Cerebellar cortex (tissue), 1 donor: ENCODE results near the gene HAUS6.
"Not testable (repeated sequence)": the region's sequence is repeated elsewhere in the genome, so short reads cannot be mapped to it uniquely, and the experiment has no call there.

Experiments
- DNase-seq: peaks from one replicate; pipeline ENCODE4 v3.0.0-alpha.2; 2015; ENCODE audit warnings: low spot score

Gene HAUS6

DNA sequence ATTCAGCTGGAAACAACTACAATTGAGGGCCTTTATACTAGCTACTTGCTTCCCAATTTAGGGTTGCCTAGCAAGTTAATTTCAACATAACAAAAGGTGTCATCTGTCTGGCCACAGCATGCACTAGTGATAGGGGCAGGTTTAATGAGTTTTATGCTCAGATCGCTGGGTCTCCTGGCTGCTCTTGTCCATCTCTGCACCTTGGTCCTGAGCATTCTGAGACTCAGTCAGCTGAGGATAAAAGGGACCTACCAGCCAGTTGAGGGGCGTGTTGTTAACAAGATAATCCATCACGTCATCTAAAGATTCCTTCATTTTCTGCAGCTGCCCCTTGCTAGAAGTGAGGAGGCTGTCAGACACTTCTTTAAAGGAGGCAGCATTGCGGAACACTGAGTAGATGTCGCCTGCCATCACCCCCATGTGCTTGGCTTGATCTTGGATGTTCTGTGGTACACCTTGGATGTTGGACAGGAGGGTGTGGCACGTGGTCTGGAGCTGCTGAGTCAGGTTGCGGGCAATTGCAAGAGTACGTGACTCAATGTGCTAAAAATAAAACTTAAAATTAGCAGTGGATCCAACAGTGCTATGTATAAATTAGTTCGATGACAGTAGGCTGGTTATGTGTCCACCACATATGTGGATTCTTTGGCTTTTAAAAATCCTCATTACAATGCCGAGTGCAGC is 13.5 kb upstream of the HAUS6 start:
- DNase-seq, result no peak

DNA sequence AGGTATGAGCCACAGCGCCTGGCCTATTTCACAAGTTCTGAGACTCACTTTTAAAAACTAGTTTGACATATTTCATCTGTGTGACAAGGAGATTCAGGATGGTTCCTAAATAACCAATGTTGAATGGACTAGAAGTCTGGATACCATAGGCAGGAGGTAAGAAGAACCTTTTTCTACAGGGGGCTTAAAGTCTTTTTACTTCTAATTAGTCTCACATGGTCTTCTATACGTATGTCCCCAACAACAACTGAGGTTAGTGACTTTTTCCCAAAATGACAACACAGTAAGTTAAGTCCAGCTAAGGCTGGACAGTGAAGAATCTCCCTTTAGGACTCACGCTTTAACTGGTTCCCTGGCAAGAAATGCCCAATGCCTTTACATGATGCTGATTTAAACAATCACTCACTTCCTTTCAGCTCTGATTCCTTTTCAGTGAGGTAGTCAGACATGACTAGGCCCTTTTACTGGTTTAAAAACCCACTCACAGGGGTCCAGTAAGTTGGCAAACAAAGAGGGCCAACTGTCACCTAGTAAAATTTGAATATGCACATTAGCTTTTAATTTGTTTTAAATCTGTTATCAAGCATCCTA is 12.1 kb upstream of the HAUS6 start:
- DNase-seq, result no peak

DNA sequence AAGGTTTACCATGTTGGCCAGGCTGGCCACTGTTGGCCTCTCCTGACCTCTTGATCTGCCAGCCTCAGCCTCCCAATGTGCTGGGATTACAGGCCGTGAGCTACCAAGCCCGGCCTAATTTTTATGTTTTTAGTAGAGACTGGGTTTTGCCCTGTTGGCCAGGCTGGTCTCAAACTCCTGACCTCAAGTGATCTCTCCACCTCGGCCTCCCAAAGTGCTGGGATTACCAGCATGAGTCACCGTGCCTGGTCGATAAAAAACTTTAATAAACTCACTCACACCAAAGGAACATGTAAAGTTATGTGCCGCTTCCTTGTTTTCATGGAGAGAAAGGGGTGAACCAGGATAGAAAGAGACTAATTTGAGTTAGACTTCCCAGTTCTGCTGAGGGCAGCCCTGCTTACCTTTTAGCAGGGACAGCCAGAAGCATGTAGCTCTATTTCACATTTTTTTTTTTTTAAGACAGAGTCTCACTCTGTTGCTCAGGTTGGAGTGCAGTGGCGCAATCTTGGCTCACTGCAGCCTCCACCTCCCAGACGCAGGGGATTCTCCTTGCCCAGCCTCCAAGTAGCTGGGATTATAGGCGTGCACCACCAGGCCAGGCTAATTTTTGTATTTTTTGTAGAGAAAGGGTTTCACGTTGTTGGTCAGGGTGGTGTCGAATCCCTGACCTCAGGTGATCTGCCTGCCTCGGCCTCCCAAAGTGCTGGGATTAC is 11.4 kb upstream of the HAUS6 start:
- no peak for DNase-seq

DNA sequence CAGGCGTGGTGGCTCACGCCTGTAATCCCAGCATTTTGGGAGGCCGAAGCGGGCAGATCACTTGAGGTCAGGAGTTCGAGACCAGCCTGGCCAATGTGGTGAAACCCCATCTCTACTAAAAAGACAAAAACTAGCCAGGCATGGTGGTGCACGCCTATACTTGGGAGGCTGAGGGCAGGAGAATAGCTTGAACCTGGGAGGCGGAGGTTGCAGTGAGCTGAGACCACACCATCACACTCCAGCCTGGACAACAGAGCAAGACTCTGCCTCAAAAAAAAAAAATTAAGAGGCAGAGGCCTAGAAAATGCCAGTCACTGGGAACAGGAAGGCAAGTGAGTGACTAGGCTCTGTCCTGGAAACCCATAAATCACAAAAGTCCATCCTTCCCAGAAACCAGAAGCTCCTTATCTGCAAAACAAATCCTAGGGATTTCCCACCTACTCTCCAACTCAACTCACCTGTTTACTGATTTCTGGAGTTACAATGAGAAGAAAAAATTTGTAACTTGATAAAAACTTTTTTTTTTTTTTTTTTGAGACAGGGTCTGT is 10.4 kb upstream of the HAUS6 start:
- DNase-seq, result not testable (repeated sequence)

DNA sequence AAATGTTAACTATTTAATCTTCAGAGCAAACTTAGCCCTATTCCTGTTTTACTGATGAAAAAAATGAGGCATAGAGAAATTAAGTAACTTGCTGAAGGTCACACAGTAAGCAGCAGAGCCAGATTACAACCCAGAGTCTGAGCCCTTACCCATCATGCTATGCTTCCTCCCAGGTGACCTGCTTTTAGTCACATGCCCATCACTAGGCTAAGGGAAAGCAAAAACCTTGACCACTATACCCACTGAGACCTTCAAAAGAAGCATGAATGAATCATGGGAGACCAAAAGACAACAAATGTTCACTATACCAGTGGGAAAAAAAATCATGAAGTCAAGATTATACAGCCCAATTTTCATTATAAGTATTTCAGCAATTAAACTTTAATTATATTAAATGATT is 5.3 kb upstream of the HAUS6 start:
- no peak for DNase-seq

DNA sequence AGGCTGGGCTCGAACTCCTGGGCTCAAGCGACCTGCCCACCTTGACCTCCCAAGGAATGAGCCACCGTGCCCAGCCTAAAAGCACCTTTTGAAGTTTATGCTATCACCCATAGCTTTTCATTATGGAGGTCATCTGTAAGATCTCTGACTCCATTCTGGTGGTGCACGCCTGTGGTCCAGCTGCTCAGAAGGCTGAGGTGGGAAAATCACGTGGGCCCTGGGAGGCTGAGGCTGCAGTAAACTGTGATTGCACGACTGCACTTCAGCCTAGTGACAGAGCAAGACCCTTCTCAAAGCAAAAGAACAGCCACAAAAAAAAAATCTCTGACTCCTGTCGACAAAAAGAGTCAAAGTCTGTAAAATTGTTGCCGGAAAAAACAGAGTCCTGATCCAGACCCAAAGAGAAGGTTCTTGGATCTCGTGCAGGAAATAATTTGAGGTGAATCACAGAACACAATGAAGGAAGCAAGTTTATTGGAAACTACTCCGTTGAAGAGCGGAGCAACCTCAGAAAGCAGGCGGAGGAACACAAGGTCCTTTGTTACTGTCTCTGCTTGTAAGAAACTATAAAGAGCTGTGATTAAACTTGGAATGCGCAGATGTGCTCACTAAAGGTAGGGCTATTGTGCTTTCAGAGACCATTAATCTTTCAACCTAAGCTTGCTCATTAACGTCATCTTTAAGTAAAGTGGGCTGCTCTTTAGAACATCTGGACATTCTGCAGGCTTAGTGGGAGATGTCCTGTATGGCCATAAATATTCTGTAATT is 2.0 kb upstream of the HAUS6 start:
- DNase-seq, result no peak

DNA sequence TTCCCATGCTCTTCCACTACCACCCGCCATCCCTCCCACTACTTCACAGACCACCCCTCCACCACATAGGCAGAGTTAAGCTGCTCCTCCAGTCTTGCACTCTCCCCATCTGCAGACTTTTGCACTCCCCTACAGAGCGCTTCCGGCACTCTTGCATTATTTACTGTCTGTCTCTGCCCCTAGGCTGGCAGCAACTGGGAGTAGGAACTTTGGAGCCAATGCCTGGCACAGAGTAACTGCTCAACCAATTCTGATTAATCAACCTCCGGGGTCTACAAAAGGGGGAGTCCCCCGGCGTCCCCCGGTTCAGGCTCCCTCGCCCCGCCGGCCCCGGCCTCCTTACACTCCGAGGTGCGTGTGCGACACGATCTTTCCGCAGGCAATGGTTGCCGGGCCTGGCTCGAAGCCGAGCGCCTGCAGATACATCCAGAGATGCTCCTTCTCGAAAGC is 498 bp downstream of the HAUS6 start:
- DNase-seq, result peak; percentile 9

DNA sequence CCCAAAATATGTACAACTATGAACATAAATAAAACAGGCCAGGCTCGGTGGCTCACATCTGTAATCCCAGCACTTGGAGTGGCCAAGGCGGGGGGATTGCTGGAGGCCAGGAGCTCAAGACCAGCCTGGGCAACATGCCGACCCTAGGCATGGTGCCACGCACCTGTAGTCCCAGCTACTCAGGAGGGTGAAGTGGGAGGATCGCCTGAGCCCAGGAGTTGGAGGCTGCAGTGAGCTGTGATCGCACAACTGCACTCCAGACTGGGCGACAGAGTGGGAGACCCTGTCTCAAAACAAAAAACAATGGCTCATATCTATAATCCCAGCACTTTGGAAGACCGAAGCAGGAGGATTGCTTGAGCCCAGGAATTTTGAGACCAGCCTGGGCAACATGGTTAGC is 1.5 kb downstream of the HAUS6 start:
- DNase-seq, result no peak

DNA sequence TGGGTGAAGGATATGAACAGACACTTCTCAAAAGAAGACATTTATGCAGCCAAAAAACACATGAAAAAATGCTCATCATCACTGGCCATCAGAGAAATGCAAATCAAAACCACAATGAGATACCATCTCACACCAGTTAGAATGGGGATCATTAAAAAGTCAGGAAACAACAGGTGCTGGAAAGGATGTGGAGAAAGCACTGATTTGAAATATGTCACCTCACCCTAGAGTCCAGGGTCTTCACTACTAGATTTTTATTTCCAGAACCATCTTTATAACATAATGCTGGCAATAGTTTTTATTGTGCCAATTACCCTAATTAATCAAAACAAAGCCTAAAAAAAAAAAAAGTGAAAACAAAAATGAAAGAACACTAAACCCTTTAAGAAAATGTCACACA is 5.3 kb downstream of the HAUS6 start:
- not testable (repeated sequence) for DNase-seq

DNA sequence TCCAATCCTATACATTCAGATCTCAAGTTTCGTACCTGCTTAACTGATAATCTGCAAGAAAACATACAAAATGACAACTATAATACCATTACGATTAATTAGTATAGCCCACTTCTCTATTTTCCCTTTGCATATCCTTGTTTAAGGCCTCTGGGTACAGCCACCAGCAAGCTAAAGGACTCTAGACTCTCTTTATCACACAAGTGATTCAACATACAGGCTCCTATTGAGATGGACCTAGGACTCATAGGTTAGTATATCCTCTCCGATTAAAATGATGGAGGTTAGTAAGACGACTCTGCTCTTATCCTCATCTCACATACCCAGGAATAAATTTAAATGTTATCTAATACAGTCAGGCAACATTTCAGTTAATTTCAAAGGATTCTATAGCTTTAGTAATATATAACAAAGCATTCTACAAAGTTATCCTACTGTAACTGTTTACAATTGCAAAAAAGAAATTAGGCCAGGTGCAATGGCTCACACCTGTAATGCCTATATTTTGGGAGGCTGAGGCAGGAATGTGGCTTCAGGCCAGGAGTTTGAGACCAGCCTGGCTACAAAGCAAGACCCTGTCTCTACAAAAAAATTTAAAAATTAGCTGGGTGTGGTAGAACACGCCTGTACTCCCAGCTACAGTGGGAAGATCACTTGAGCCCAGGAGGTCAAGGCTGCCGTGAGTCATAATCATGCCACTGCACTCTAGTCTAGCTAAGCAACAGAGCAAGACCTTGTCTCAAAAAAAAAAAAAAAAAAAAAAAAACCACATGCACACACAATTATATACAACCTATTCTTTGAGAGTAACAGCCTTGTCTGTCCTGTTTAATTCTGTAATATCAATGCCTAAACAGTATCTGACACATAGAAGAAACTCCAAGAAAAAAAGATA is 15.4 kb downstream of the HAUS6 start:
- DNase-seq, result no peak

DNA sequence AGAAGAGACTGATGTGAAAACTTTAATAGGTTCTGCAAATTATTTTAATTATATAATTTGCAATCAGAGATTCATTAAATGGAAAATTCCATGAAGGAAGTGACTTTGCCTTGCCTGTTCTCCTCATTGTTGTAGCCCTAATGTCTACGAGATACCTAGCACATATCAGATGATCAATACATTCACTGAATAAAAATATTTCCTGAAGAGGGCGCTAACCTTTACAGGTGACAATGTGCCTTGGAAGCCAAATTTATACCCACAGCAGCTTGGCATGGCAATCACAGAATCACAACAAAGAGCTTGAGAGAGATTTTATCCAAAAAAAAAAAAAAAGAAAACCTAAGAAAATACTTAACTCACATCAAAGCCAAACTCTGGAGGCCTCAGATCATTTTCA is 17.4 kb downstream of the HAUS6 start:
- no peak for DNase-seq

DNA sequence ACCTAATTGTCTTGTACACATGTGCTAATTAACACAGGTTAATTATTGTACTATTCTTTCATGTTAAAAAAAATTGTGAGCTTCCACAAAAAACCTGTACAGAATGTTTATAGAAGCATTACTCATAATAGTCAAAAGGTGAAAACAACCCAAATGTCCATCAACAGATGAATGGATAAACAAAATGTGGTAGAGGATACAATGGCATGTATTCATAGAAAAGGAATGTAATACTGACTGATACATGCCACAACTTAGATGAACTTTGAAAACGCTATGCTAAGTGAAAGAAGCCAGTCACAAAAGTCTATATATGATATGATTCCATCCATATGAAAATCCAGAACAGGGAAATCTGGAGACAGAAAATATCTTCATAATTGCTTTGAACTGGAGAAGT is 27.9 kb downstream of the HAUS6 start:
- DNase-seq, result no peak

DNA sequence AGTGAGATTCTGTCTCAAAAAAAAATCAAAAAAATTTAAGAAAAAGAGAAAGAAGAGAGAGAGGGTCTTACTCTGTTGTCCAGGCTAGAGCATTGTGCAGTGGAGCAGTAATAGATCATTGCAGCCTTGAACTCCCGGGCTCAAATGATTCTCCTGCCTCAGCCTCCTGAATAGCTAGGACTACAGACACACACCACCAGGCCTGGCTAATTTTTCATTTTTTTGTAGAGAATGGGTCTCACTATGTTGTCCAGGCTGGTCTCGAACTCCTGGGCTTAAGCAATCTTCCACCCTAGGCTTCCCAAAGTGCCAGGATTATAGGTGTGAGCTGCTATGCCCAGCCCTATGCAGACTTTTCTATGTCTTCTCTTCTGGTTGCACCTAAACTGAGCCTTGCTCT is 28.5 kb downstream of the HAUS6 start:
- DNase-seq, result no peak

DNA sequence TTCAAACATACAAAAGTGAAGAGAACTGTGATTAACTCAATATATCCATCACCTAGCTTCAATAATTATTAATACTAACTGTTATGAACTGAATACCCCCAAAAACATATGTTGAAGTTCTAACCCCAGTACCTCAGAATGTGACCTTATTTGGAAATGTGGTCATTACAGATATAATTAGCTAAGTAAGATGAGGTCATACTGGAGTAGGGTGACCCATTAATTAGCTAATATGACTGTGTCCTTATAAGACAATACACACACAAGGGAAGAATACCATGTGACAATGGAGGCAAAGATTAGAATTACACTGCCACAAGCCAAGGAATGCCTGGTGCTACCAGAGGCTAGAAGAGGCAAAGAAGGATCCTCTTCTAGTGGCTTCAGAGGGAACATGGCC is 45.7 kb downstream of the HAUS6 start:
- DNase-seq, result no peak

DNA sequence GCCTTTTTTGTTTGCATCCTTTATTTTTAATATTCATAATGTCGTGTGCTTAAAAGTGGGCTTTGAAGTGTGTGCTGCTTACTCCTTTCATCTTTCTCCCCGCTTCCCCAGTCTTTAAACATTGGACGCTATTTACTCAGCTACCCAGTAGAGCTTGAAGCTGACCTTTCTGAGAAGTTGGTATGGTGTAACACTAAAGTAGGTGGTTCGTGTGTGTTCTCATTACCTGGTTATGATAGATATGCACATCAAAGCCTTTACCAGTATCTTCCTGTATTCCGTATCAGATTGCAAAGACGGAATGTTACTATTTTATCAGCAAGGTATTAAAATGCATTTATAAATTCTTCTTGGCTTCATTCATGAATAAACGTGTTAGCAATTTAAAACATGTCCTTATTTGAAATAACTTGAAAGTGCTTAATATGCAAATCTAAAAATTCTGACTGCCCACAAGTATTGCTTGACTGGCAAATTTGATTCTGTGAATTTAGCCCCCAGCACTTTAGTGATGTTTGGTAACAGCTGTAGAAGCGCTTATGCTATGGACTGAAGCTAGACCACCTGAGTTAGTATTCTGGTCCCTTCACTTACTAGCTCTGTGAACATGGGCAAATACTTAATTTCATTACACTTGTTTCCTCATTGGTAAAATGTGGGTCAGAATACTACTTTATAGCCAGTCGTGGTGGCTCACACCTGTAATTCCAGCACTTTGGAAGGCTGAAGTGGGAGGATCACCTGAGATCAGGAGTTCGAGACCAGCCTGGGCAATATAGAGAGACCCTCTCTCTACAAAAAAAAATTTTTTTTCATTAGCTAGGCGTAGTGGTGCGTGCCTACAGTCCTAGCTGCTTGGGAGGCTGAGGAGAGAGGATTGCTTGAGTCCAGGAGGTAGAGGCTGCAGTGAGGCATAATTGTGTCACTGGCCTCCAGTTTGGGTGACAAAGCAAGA is 51.8 kb downstream of the HAUS6 start:
- DNase-seq, result peak; percentile 12

DNA sequence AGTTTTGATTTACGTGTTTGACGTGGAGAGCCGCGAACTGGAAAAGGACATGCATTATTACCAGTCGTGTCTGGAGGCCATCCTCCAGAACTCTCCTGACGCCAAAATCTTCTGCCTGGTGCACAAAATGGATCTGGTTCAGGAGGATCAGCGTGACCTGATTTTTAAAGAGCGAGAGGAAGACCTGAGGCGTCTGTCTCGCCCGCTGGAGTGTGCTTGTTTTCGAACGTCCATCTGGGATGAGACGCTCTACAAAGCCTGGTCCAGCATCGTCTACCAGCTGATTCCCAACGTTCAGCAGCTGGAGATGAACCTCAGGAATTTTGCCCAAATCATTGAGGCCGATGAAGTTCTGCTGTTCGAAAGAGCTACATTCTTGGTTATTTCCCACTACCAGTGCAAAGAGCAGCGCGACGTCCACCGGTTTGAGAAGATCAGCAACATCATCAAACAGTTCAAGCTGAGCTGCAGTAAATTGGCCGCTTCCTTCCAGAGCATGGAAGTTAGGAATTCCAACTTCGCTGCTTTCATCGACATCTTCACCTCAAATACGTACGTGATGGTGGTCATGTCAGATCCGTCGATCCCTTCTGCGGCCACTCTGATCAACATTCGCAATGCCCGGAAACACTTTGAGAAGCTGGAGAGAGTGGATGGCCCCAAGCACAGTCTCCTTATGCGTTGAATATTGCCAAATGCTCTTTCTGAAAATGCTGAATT is 52.6 kb downstream of the HAUS6 start:
- DNase-seq, result peak; percentile 71

DNA sequence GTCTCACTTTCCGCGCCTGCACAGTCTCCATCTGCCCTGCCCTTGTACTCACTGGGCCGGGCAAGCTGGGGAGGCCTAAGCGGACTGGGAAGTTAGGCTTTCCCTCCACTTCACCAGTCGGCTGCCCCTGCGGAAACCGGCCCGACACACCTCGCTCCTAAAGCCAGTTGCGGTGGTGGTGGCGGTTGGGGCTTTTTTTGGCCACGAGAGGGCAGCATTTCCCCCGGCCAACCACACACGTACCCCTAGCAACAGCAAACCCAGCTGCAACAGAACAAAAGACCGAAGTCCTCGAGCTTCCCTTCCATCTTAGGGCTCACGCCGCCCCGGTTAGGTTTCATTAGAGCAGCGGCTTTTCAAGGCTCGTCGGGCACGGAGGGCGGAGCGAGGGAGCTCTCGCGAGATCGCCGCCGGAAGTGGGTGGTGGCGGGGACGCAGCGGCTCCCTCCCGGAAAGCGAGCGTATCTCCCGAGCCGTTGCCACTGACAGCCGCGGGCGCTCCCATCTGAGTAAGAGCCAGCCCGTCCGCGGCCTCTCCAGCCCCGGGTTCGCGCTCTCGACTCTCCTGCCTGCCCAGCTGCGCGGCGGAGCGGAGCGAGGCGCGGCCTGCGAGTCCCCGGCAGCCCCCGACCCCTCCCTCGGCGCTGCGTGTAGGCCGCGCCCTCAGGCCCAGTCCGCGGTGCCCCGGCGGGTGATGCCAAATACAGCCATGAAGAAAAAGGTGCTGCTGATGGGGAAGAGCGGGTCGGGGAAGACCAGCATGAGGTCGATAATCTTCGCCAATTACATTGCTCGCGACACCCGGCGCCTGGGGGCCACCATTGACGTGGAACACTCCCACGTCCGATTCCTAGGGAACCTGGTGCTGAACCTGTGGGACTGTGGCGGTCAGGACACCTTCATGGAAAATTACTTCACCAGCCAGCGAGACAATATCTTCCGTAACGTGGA is 53.5 kb downstream of the HAUS6 start, which contains the start of gene RRAGA:
Gene RRAGA (plus strand): TSS at position 462 of the 951 bp plus-strand sequence. CDS start 233 bp downstream, at position 695.
- peak; percentile 94 for DNase-seq

DNA sequence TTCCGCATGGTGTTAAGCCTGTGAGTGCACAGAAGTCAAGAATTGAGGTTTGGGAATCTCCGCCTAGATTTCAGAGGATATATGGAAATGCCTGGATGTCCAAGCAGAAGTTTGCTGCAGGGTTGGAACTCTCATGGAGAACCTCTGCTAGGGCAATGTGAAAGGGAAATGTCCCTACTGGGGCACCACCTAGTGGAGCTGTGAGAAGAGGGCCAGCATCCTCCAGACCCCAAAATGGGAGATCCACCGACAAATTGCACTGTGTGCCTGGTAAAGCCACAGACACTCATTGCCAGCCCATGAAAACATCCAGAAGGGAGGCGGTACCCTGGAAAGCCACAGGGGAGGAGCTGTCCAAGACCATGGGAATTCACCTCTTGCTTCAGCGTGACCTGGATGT is 66.1 kb downstream of the HAUS6 start:
- no peak for DNase-seq
